Sigmoid colon (tissue), 7 donors: ENCODE measurements around the gene MYCBPAP. TPM values are rescaled to one million over a fixed set of nuclear protein-coding genes. Genes with fewer than 3 reads are reported as not detected.
A peak's percentile ranks its signal among the peaks of the same experiment; 100 is the strongest.

ENCODE experiments used
- DNase-seq: peaks from one replicate; pipeline ENCODE4 v3.0.0-alpha.2; 2019
- H3K27ac ChIP-seq, 4 donors: fragments of 200-600 bp; sonication (generic); one replicate each; pipeline ENCODE4 v1.5.1; 2016 to 2019; ENCODE audit warnings: mild to moderate bottlenecking in 1 of 4
- H3K27me3 ChIP-seq, 3 donors: fragments of 200-600 bp; sonication (generic); one replicate each; pipeline ENCODE4 v1.5.1; 2019; ENCODE audit warnings: mild to moderate bottlenecking in 1 of 3
- H3K36me3 ChIP-seq, 4 donors: fragments of 200-600 bp; sonication (generic); one replicate each; pipeline ENCODE4 v1.5.1; 2016 to 2019
- H3K4me1 ChIP-seq, 4 donors: fragments of 200-600 bp; sonication (generic); one replicate each; pipeline ENCODE4 v1.5.1; 2017 to 2019
- H3K4me3 ChIP-seq, 4 donors: fragments of 200-600 bp; sonication (generic); one replicate each; pipeline ENCODE4 v1.5.1; 2017 to 2019; ENCODE audit warnings: mild to moderate bottlenecking in 2 of 4, moderate library complexity in 1 of 4
- H3K9me3 ChIP-seq, 4 donors: fragments of 200-600 bp in 3 of 4; sonication (generic) in 3 of 4; one replicate each; pipeline versions ENCODE4 v1.5.1 to v1.6.1; 2013 to 2019
- EP300 ChIP-seq, 4 donors: sonication (generic); formaldehyde crosslinking; IDR thresholded peaks; one replicate each; pipeline ENCODE4 v1.6.1; 2017; ENCODE audit warnings: antibody characterized with exemption in 4 of 4
- POLR2A ChIP-seq, 2 donors: fragments of 450-650 bp; IDR thresholded peaks; one replicate each; pipeline ENCODE4 v1.6.1; 2016; ENCODE audit warnings: antibody characterized with exemption in 2 of 2, mild to moderate bottlenecking in 2 of 2, moderate library complexity in 2 of 2
- POLR2AphosphoS5 ChIP-seq, 4 donors: sonication (generic); formaldehyde crosslinking; IDR thresholded peaks; one replicate each; pipeline ENCODE4 v1.6.1; 2017; ENCODE audit warnings: antibody characterized with exemption in 4 of 4
- WGBS, 2 donors: extraction: QIAGEN DNeasy Blood & Tissue Kit; methylation state at CpG; one replicate each; pipeline ENCODE4 v1.1.7; 2013; 5-methylcytosine and 5-hydroxymethylcytosine counted together
- intact Hi-C: fragments of 100-400 bp; cut with DNase I; formaldehyde crosslinking; loops from one replicate; pipeline ENCODE4 v1.15.1; 2023
- polyA plus RNA-seq, 3 donors: library from polyadenylated mRNA; stranded (reverse); fragments of 200-250 nt; gene quantifications; one replicate each; pipeline ENCODE4 v1.2.3, GENCODE V29; 2013
- total RNA-seq, 4 donors: library from RNA; depleted of rRNA; stranded (reverse); fragments of >200 nt; gene quantifications; one replicate each; pipeline ENCODE4 v1.1.0, GENCODE V29; 2016
- TF ChIP-seq, protein P1 (sequence below), 4 experiments: fragments of 450-650 bp in 3 of 4; fragments of 200-600 bp in 1 of 4; IDR thresholded peaks; one replicate each; pipeline ENCODE4 v1.5.1; 2016 to 2019; ENCODE audit warnings: antibody characterized with exemption in 4 of 4, mild to moderate bottlenecking in 3 of 4, moderate library complexity in 2 of 4
- donor health status: healthy with polysubstance abuse.
- donor health status: Bipolar disorder and iron deficiency.
- donor health status: healthy.

The MYCBPAP gene
- total and polyA plus RNA-seq, 7 donors = 0.23 to 2.5 (median 1.7) TPM; not detected in 1

DNA sequence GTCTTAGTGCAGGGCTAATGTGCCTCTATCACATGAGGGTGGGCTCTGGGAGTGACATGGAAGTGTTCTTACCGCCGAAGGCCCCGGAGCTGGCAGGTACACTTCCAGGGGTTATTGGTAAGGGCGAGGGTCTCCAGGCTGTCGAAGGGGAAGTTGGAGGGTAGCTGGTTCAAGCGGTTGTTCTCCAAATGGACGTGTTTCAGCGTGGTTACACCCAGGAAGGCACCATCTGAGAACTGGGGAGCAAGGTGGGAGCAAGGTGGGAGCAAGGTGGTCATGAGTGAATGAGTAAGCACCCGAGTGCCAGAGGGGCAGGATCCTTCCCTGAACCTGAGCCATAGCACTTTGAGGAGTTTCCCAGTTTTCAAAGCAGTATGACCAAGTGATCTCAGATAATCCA is 42.6 kb upstream of the MYCBPAP start:
- H3K4me3 ChIP-seq = no peak overlapping the region
- no peak for DNase-seq
- peaks cover 0 to 18% (median 14%) of the 10 kb centered on the region in 4 donors for H3K4me1 ChIP-seq
- WGBS, 2 donors = 93 to 95% methylated on average over 9 of the region's 9 CpGs
- no peaks in the 10 kb centered on the region for H3K36me3 ChIP-seq
- intact Hi-C loops = no loop called here
- TF ChIP-seq POLR2AphosphoS5 (IDR thresholded peaks at IDR 0.05) = no peak
- no peak for TF ChIP-seq POLR2A (IDR thresholded peaks at IDR 0.05)
- TF ChIP-seq, protein P1, sequence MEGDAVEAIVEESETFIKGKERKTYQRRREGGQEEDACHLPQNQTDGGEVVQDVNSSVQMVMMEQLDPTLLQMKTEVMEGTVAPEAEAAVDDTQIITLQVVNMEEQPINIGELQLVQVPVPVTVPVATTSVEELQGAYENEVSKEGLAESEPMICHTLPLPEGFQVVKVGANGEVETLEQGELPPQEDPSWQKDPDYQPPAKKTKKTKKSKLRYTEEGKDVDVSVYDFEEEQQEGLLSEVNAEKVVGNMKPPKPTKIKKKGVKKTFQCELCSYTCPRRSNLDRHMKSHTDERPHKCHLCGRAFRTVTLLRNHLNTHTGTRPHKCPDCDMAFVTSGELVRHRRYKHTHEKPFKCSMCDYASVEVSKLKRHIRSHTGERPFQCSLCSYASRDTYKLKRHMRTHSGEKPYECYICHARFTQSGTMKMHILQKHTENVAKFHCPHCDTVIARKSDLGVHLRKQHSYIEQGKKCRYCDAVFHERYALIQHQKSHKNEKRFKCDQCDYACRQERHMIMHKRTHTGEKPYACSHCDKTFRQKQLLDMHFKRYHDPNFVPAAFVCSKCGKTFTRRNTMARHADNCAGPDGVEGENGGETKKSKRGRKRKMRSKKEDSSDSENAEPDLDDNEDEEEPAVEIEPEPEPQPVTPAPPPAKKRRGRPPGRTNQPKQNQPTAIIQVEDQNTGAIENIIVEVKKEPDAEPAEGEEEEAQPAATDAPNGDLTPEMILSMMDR (IDR thresholded peaks at IDR 0.05) = no peak
- TF ChIP-seq EP300 (IDR thresholded peaks at IDR 0.05) = no peak
- H3K27ac ChIP-seq = no peak overlapping the region
- no peaks in the 10 kb centered on the region for H3K9me3 ChIP-seq
- peaks cover 16 to 36% (median 25%) of the 10 kb centered on the region in 3 donors for H3K27me3 ChIP-seq

DNA sequence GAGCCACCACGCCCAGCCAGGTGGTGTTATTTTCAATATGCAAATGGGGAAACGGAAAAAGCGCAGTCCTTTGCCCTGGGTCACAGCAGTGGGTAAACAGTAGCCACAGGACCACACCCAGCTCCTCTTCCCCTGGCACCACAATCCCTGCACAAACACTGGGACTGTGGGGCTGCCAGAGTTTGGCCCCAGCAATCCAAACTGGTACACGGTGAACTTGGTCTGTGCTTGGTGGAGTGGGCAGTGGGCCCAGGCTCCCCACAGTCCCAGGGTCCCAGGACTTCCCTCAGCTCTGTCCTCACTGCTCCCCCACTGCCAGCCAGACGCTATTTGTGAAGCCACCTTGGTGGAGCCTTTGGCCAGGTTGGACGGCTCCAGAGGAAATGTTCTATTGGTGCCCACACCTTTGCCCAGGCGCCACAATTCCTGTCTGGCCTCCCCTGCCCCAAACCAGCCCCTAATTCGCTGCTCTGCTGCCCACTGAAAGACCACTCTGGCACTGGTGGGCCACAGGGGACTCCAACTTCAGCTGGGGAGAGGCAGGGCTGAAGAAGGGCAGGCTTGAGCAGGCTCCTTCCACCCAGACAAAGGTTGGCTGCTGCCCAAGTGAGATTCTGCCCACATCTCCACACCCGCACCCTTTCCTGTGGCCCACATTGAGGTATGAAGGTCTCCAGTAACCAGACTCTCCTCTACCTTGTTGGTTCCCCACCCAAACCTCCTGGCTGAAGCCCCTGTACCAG is 41.7 kb upstream of the MYCBPAP start:
- peak; percentile 53 for DNase-seq
- Histone ChIP-seq H3K9me3 (no peaks in the 10 kb centered on the region), H3K36me3 (no peaks in the 10 kb centered on the region), H3K4me1 (peaks cover 0 to 18% (median 14%) of the 10 kb centered on the region in 4 donors), H3K27me3 (peaks cover 16 to 36% (median 25%) of the 10 kb centered on the region in 3 donors), H3K4me3 (no peak overlapping the region), H3K27ac (no peak overlapping the region)
- TF ChIP-seq POLR2A (IDR thresholded peaks at IDR 0.05) (no peak), POLR2AphosphoS5 (IDR thresholded peaks at IDR 0.05) (no peak), EP300 (IDR thresholded peaks at IDR 0.05) (no peak)
- TF ChIP-seq, protein P1 (IDR thresholded peaks at IDR 0.05) = no peak
- 18 to 65% methylated on average over 9 of the region's 9 CpGs for WGBS, 2 donors
- intact Hi-C loops = no loop called here

DNA sequence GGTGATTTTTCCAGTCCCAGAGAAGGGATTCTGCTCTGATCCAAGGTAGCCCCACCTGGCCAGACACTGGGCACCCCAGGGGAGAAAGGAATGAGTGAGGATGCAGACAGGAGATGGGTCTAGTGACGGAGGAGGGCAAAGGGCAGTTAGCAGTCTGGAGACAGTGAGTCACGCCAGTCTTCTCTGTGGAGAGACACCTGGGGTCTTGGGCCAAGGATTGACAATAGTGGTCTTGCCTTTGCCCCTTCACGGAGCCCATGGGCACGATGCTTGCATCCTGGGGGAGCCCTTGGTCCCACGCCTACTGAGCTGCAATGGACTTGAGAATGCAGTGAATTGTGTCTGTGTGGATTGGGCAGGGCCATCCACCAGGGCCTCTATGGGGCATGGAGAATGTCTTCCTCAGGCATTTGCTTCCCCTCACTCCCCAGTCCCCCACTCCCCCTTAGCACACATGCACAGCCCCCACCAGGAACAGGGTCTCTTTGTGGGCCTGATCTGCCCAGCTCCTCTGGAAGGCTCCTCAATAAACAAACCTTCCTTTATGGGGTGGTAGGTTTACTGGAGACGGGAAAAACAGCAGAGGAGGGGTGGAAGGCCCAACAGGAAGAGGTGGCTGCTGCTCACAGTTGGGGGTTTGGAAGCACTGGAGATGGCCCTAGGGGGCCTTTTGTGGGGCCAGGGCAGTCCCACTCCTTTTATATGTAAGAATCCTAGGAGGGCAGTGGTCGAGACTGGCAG is 41.0 kb upstream of the MYCBPAP start:
- Histone ChIP-seq H3K4me1 (peaks cover 0 to 18% (median 14%) of the 10 kb centered on the region in 4 donors), H3K36me3 (no peaks in the 10 kb centered on the region), H3K27ac (no peak overlapping the region), H3K4me3 (no peak overlapping the region), H3K9me3 (no peaks in the 10 kb centered on the region), H3K27me3 (peaks cover 16 to 36% (median 25%) of the 10 kb centered on the region in 3 donors)
- 70 to 82% methylated on average over 7 of the region's 7 CpGs for WGBS, 2 donors
- peak; percentile 40 for DNase-seq
- TF ChIP-seq, protein P1 (IDR thresholded peaks at IDR 0.05) = no peak
- no peak for TF ChIP-seq EP300 (IDR thresholded peaks at IDR 0.05)
- TF ChIP-seq POLR2AphosphoS5 (IDR thresholded peaks at IDR 0.05) = no peak
- intact Hi-C loops = no loop called here

DNA sequence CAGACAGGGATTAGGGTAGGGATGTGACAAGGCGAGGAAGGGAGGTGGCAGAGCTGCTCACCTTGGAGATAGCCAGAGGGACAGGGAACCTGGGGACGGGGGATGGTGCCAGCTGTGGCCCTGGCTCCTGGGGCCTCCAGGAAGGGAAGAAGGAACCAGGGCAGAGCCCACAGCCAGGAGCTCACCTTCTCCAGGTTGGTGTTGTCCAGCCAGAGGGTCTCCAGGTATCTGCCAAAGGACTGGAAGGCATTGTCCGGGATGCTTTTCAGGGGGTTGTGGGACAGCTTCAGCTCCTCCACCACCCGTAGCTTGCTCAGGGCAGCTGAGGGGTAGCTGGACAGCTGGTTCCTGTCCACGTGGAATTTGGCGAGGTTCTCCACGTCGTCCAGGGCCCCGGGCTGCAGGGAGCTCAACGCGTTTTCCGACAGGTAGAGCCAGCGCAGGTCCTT is 40.4 kb upstream of the MYCBPAP start:
- no peak overlapping the region for H3K4me3 ChIP-seq
- WGBS, 2 donors = 82 to 85% methylated on average over 13 of the region's 13 CpGs
- peaks cover 16 to 36% (median 25%) of the 10 kb centered on the region in 3 donors for H3K27me3 ChIP-seq
- no peak overlapping the region for H3K27ac ChIP-seq
- TF ChIP-seq POLR2A (IDR thresholded peaks at IDR 0.05) (no peak), EP300 (IDR thresholded peaks at IDR 0.05) (no peak)
- H3K4me1 ChIP-seq = peaks cover 0 to 18% (median 14%) of the 10 kb centered on the region in 4 donors
- no peaks in the 10 kb centered on the region for H3K36me3 ChIP-seq
- H3K9me3 ChIP-seq = no peaks in the 10 kb centered on the region
- intact Hi-C loops = no loop called here
- peak; percentile 55 for DNase-seq
